K562 (cell line): ENCODE results near the gene PGM2L1. TPM values are rescaled to one million over a fixed set of nuclear protein-coding genes. Genes with fewer than 3 reads are reported as not detected.

Experiments
- ATAC-seq: fragments of 200-7000 bp; cut with Tn5 transposase; 3 replicates; pipeline ENCODE4 v1.9.1; 2020; ENCODE audit warnings: moderate library complexity
- BruUV-seq: library from RNA; stranded (reverse); fragments of 400-500 nt; replicated peaks from 2 replicates; lab custom pipeline; 2021; lab: Mats Ljungman, UMichigan
- CTCF ChIA-PET: fragments of 300-600 bp; formaldehyde crosslinking; extraction: SDS; loops from one replicate; lab custom pipeline; 2021; ENCODE audit warnings: low intra/inter-chr PET ratio; lab: Yijun Ruan, JAX
- POLR2A ChIA-PET: fragments of 300-600, 350-650 bp; sonication (Branson Sonifier 250); formaldehyde crosslinking; extraction: SDS; loops from one replicate; lab custom pipeline; 2021; ENCODE audit warnings: antibody characterized with exemption, inconsistent platforms; lab: Yijun Ruan, JAX
- DNase-seq, 4 experiments: peaks; one replicate each; pipeline versions ENCODE4 v3.0.0 to v3.0.0-alpha.2; 2011 to 2018; ENCODE audit warnings: low spot score in 3 of 4, mixed read lengths in 3 of 4; ENCODE audit errors: extremely low read depth in 1 of 4
- FAIRE-seq: peaks from 2 replicates; lab custom pipeline; 2011; peaks lifted over from hg19 to GRCh38; lab: Jason Lieb, UNC
- H2AFZ ChIP-seq: 2 replicates; pipeline ENCODE4 v1.6.0; 2011; ENCODE audit warnings: low read depth, low read length, control low read depth, inconsistent platforms
- H3K27ac ChIP-seq: fragments of 200-600 bp; 3 replicates; pipeline ENCODE4 v1.8.0; 2011; ENCODE audit warnings: low read depth, mild to moderate bottlenecking, control low read depth, inconsistent platforms, low read length, moderate library complexity, mixed read lengths; ENCODE audit errors: extremely low read depth
- H3K27me3 ChIP-seq, 2 experiments: fragments of 300-600 bp in 1 of 2; 2 replicates in 1 of 2; 3 replicates in 1 of 2; pipeline versions ENCODE4 v1.6.0 to v1.8.0; 2011; ENCODE audit warnings: inconsistent platforms in 2 of 2, low read length in 2 of 2, mild to moderate bottlenecking in 1 of 2, mixed read lengths in 1 of 2, moderate library complexity in 1 of 2; ENCODE audit not compliant: control insufficient read depth in 2 of 2, insufficient read depth in 2 of 2
- H3K36me3 ChIP-seq: fragments of 300-600 bp; 3 replicates; pipeline ENCODE4 v1.8.0; 2011; ENCODE audit warnings: mild to moderate bottlenecking, low read length, inconsistent platforms; ENCODE audit not compliant: control insufficient read depth, insufficient read depth
- H3K4me1 ChIP-seq, 2 experiments: fragments of 200-600 bp in 1 of 2; replicated peaks in 1 of 2; 2 replicates in 1 of 2; 3 replicates in 1 of 2; pipeline versions ENCODE4 v1.5.1 to v1.8.0; 2011; ENCODE audit warnings: inconsistent platforms in 2 of 2, low read length in 2 of 2, mild to moderate bottlenecking in 1 of 2, mixed read lengths in 1 of 2, moderate library complexity in 1 of 2; ENCODE audit not compliant: control insufficient read depth in 2 of 2, insufficient read depth in 2 of 2
- H3K4me2 ChIP-seq: 2 replicates; pipeline ENCODE4 v1.6.1; 2011; ENCODE audit warnings: low read length, control low read depth, inconsistent platforms, mixed read lengths; ENCODE audit not compliant: insufficient read depth
- H3K4me3 ChIP-seq: fragments of 200-600 bp; sonication (generic), shearing (Covaris generic); 2 replicates; pipeline ENCODE4 v1.5.1; 2016; ENCODE audit warnings: control low read depth, inconsistent platforms
- H3K79me2 ChIP-seq: fragments of 200-600 bp; 3 replicates; pipeline ENCODE4 v1.8.0; 2011; ENCODE audit warnings: low read length, inconsistent platforms; ENCODE audit not compliant: control insufficient read depth, insufficient read depth
- H3K9ac ChIP-seq, 2 experiments: 2 replicates each; pipeline versions ENCODE4 v1.6.0 to v1.6.1; 2011; ENCODE audit warnings: low read depth in 2 of 2, low read length in 2 of 2, control low read depth in 1 of 2, inconsistent platforms in 1 of 2, mild to moderate bottlenecking in 1 of 2, mixed read lengths in 1 of 2; ENCODE audit not compliant: insufficient read depth in 1 of 2
- H3K9me1 ChIP-seq: one replicate; pipeline ENCODE4 v1.6.0; 2011; ENCODE audit warnings: inconsistent platforms, mild to moderate bottlenecking, low read length, moderate library complexity; ENCODE audit not compliant: control insufficient read depth, insufficient read depth
- H3K9me3 ChIP-seq: replicated peaks from 2 replicates; pipeline ENCODE4 v1.5.1; 2011; ENCODE audit warnings: low read depth, low read length, inconsistent platforms; ENCODE audit not compliant: control insufficient read depth, insufficient read depth
- H4K20me1 ChIP-seq: replicated peaks from 2 replicates; pipeline ENCODE4 v1.6.1; 2011; ENCODE audit warnings: low read length, inconsistent platforms, mixed read lengths; ENCODE audit not compliant: control insufficient read depth, insufficient read depth
- ARNT ChIP-seq, 2 experiments: fragments of 450-650 bp; IDR thresholded peaks; 2 replicates each; pipeline ENCODE4 v1.6.1; 2016; ENCODE audit warnings: mild to moderate bottlenecking in 1 of 2
- BRCA1 ChIP-seq, 2 experiments: fragments of 450-650 bp in 1 of 2; sonication (generic) in 1 of 2; formaldehyde crosslinking in 1 of 2; IDR thresholded peaks; 2 replicates each; pipeline versions ENCODE4 v1.5.0 to v1.6.1; 2017 to 2020; ENCODE audit warnings: mild to moderate bottlenecking in 1 of 2, missing genetic modification reagents in 1 of 2
- CEBPB ChIP-seq: fragments of 450-650 bp; IDR thresholded peaks from 2 replicates; pipeline ENCODE4 v1.6.1; 2016; ENCODE audit warnings: missing genetic modification characterization, missing compliant biosample characterization
- DMBX1 ChIP-seq: fragments of 250-450 bp; sonication (Bioruptor Pico); IDR thresholded peaks from 2 replicates; pipeline ENCODE4 v1.8.0; 2022; ENCODE audit warnings: inconsistent platforms, mild to moderate bottlenecking, moderate library complexity, borderline replicate concordance
- E2F3 ChIP-seq: fragments of 250-450 bp; sonication (Bioruptor Pico); IDR thresholded peaks from 2 replicates; pipeline ENCODE4 v1.4.0; 2020; ENCODE audit warnings: mild to moderate bottlenecking
- ILK ChIP-seq: fragments of 450-650 bp; IDR thresholded peaks from 2 replicates; pipeline ENCODE4 v1.6.1; 2016; ENCODE audit warnings: missing genetic modification characterization, low read depth, mild to moderate bottlenecking, missing compliant biosample characterization, moderate library complexity, borderline replicate concordance
- MAFG ChIP-seq: fragments of 450-650 bp; conservative IDR thresholded peaks from 2 replicates; pipeline ENCODE4 v1.6.1; 2016; ENCODE audit warnings: missing genetic modification characterization, missing compliant biosample characterization
- MAFK ChIP-seq: IDR thresholded peaks from 2 replicates; pipeline ENCODE4 v1.6.1; 2011; ENCODE audit warnings: low read length, improper control_type of control experiment
- MCM3 ChIP-seq: fragments of 450-650 bp; IDR thresholded peaks from 2 replicates; pipeline ENCODE4 v1.6.1; 2016
- MTF1 ChIP-seq: fragments of 250-450 bp; sonication (Bioruptor Pico); IDR thresholded peaks from 2 replicates; pipeline ENCODE4 v1.9.0; 2021; ENCODE audit warnings: moderate library complexity, mild to moderate bottlenecking, inconsistent platforms, borderline replicate concordance
- NR2C1 ChIP-seq, 2 experiments: fragments of 450-650 bp; IDR thresholded peaks; 2 replicates each; pipeline ENCODE4 v1.6.1; 2017; ENCODE audit warnings: mild to moderate bottlenecking in 2 of 2, antibody characterized with exemption in 1 of 2, inconsistent platforms in 1 of 2, missing compliant biosample characterization in 1 of 2, missing genetic modification characterization in 1 of 2
- PHB2 ChIP-seq: fragments of 450-650 bp; IDR thresholded peaks from 2 replicates; pipeline ENCODE4 v1.6.1; 2017; ENCODE audit warnings: low read depth
- PPARD ChIP-seq: fragments of 250-450 bp; sonication (Bioruptor Pico); IDR thresholded peaks from 2 replicates; pipeline ENCODE4 v1.8.0; 2022; ENCODE audit warnings: inconsistent platforms, mild to moderate bottlenecking, moderate library complexity
- PURB ChIP-seq: sonication (generic); formaldehyde crosslinking; IDR thresholded peaks from 2 replicates; pipeline ENCODE4 v1.9.0; 2021; ENCODE audit warnings: low read depth, mild to moderate bottlenecking, missing genetic modification reagents
- SP1 ChIP-seq: sonication (generic); formaldehyde crosslinking; IDR thresholded peaks from 2 replicates; pipeline ENCODE4 v1.8.1; 2022; ENCODE audit warnings: mild to moderate bottlenecking, missing genetic modification reagents
- STAT5A ChIP-seq: IDR thresholded peaks from 2 replicates; pipeline ENCODE4 v1.6.1; 2012; ENCODE audit warnings: low read length, inconsistent platforms, borderline replicate concordance
- THRAP3 ChIP-seq: fragments of 450-650 bp; IDR thresholded peaks from 2 replicates; pipeline ENCODE4 v1.6.1; 2016; ENCODE audit warnings: mild to moderate bottlenecking, inconsistent platforms, borderline replicate concordance
- ZNF274 ChIP-seq: IDR thresholded peaks from 2 replicates; pipeline ENCODE4 v1.6.1; 2011; ENCODE audit warnings: low read depth, mild to moderate bottlenecking, low read length, moderate library complexity, borderline replicate concordance
- WGBS: fragments of 100-300 bp; shearing (Covaris generic); methylation state at CpG from one replicate; pipeline ENCODE4 v1.1.6; 2016; ENCODE audit warnings: low coverage, mixed read lengths; ENCODE audit not compliant: insufficient coverage; ENCODE audit errors: missing lambda C conversion rate; 5-methylcytosine and 5-hydroxymethylcytosine counted together
- in situ Hi-C: fragments of 300-500 bp; cut with MboI; formaldehyde crosslinking; loops from 4 replicates; pipeline ENCODE4 v1.15.0; 2018; ENCODE audit warnings: inconsistent platforms, mixed read lengths
- intact Hi-C: fragments of 100-400 bp; cut with micrococcal nuclease; formaldehyde crosslinking; loops from 2 replicates; pipeline ENCODE4 v1.14.2; 2022
- polyA plus RNA-seq, 8 experiments: library from polyadenylated mRNA; depleted of rRNA in 4 of 8; stranded (reverse) in 5 of 8; unstranded in 3 of 8; fragments of >200 nt; fragmentation: Nextera tagmentation in 2 of 8; fragmentation: Illumina TruSeq in 1 of 8; extraction: Ambion mirVana in 2 of 8; extraction: Trizol in 1 of 8; gene quantifications; 2 replicates each; pipeline versions ENCODE4 v1.2.1 to v1.2.3, GENCODE V29; 2011 to 2014; ENCODE audit warnings: inconsistent platforms in 1 of 8, missing spikeins in 1 of 8
- total RNA-seq, 7 experiments: library from RNA; depleted of rRNA in 6 of 7; stranded (reverse); fragments of >200 nt in 6 of 7; fragmentation: Illumina TruSeq in 2 of 7; extraction: Trizol in 2 of 7; gene quantifications; 2 replicates each; pipeline versions ENCODE4 v1.2.1 to v1.2.3, GENCODE V29; 2011 to 2021; ENCODE audit warnings: low replicate concordance in 1 of 7
- TF ChIP-seq, protein P1 (sequence below): fragments of 250-450 bp; sonication (Bioruptor Pico); IDR thresholded peaks from 2 replicates; pipeline ENCODE4 v1.8.0; 2022; ENCODE audit warnings: inconsistent platforms
- TF ChIP-seq, protein P2 (sequence below): fragments of 450-650 bp; IDR thresholded peaks from 2 replicates; pipeline ENCODE4 v1.6.1; 2016; ENCODE audit warnings: borderline replicate concordance

Gene PGM2L1
- total and polyA plus RNA-seq, 9 of the 15 experiments (the other 6 are each of a cell fraction or from before 2014, with no cell fraction given), result 0.32 to 0.95 (median 0.63) TPM

DNA sequence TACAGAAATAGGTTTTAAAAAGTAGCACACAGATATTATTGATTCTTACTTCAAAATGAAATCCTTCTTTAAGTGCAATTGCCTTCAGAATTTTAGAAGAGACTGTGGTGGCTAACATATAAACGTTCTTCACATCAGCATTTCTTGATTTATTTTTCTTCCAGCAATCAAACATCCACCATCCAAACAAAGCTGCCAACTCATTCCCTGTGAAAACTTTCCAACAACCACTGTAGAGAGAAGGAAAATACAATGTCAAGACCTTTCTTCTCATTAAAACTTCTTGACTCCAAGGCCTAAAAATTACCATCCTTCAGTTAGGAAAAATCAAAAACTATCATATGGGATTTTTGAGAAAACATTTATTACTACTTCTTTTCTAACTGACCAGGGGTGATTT, 52.8 kb downstream of the PGM2L1 start:
- no TSS peak for BruUV-seq
- intact Hi-C loops (no loop called here), in situ Hi-C loops (no loop called here)
- ChIA-PET POLR2A (interaction anchor here (0.6 kb wide), 1 partner anchor 36 kb away, joined by 3 read pairs; no protein-coding TSS in a partner anchor), CTCF (no interaction called here)
- TF ChIP-seq ARNT (IDR thresholded peaks at IDR 0.05), result no peak
- TF ChIP-seq DMBX1 (CRISPR knock-in tag), result no peak
- TF ChIP-seq BRCA1 (IDR thresholded peaks at IDR 0.05), result no peak
- no peak for TF ChIP-seq BRCA1 (CRISPR knock-in tag; IDR thresholded peaks at IDR 0.05)
- no peak for TF ChIP-seq THRAP3
- no peak for TF ChIP-seq NR2C1 (IDR thresholded peaks at IDR 0.05)
- no peak for TF ChIP-seq NR2C1 (tag; IDR thresholded peaks at IDR 0.05)
- no peak for TF ChIP-seq ZNF274
- TF ChIP-seq, protein P1, sequence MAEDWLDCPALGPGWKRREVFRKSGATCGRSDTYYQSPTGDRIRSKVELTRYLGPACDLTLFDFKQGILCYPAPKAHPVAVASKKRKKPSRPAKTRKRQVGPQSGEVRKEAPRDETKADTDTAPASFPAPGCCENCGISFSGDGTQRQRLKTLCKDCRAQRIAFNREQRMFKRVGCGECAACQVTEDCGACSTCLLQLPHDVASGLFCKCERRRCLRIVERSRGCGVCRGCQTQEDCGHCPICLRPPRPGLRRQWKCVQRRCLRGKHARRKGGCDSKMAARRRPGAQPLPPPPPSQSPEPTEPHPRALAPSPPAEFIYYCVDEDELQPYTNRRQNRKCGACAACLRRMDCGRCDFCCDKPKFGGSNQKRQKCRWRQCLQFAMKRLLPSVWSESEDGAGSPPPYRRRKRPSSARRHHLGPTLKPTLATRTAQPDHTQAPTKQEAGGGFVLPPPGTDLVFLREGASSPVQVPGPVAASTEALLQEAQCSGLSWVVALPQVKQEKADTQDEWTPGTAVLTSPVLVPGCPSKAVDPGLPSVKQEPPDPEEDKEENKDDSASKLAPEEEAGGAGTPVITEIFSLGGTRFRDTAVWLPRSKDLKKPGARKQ (CRISPR knock-in tag), result no peak
- no peak for TF ChIP-seq PURB (CRISPR knock-in tag)
- TF ChIP-seq, protein P2, sequence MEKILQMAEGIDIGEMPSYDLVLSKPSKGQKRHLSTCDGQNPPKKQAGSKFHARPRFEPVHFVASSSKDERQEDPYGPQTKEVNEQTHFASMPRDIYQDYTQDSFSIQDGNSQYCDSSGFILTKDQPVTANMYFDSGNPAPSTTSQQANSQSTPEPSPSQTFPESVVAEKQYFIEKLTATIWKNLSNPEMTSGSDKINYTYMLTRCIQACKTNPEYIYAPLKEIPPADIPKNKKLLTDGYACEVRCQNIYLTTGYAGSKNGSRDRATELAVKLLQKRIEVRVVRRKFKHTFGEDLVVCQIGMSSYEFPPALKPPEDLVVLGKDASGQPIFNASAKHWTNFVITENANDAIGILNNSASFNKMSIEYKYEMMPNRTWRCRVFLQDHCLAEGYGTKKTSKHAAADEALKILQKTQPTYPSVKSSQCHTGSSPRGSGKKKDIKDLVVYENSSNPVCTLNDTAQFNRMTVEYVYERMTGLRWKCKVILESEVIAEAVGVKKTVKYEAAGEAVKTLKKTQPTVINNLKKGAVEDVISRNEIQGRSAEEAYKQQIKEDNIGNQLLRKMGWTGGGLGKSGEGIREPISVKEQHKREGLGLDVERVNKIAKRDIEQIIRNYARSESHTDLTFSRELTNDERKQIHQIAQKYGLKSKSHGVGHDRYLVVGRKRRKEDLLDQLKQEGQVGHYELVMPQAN, result no peak
- no peak for TF ChIP-seq MTF1 (CRISPR knock-in tag)
- TF ChIP-seq PHB2, result no peak
- TF ChIP-seq PPARD, result no peak
- no peak for TF ChIP-seq CEBPB (tag)
- TF ChIP-seq SP1 (CRISPR knock-in tag), result no peak
- no peak for TF ChIP-seq STAT5A
- no peak for TF ChIP-seq ILK (tag)
- no peak for TF ChIP-seq MAFG (tag)
- no peak for TF ChIP-seq E2F3 (CRISPR knock-in tag)
- TF ChIP-seq MAFK, result no peak
- no peak for TF ChIP-seq MCM3
- no peak overlapping the region for H3K9ac ChIP-seq
- DNase-seq, result no peak
- no peak overlapping the region for H2AFZ ChIP-seq
- H3K4me2 ChIP-seq, result no peak overlapping the region
- H3K36me3 ChIP-seq, result no peaks in the 10 kb centered on the region
- WGBS, result 0% methylated on average over 1 of the region's 1 CpG
- H4K20me1 ChIP-seq, result no peaks in the 10 kb centered on the region
- H3K9me3 ChIP-seq, result no peaks in the 10 kb centered on the region
- H3K4me3 ChIP-seq, result no peak overlapping the region
- no peaks in the 10 kb centered on the region for H3K9me1 ChIP-seq
- peaks cover 0 to 2% of the 10 kb centered on the region in 2 experiments; a peak in 1 of 5 replicates for H3K27me3 ChIP-seq
- ATAC-seq, result no peak
- no peaks in the 10 kb centered on the region for H3K79me2 ChIP-seq
- H3K27ac ChIP-seq, result no peak overlapping the region
- no peaks in the 10 kb centered on the region; a peak in 2 of 5 replicates for H3K4me1 ChIP-seq
- FAIRE-seq, result no peak
